CD14-positive monocyte (primary cell): Measurements from ENCODE around the gene PCDHB16. TPM values are rescaled to one million over a fixed set of nuclear protein-coding genes. Genes with fewer than 3 reads are reported as not detected.

ENCODE experiments used
- DNase-seq, 3 donors: peaks; one replicate each; pipeline ENCODE4 v3.0.0-alpha.2; 2011 to 2022
- H2AFZ ChIP-seq: 2 replicates; pipeline ENCODE4 v1.6.0; 2012; ENCODE audit warnings: mild to moderate bottlenecking, low read depth, low read length, inconsistent platforms; ENCODE audit not compliant: insufficient read depth, poor library complexity, severe bottlenecking
- H3K27ac ChIP-seq, 2 donors: 1 replicate in 1 of 2; 2 replicates in 1 of 2; pipeline ENCODE4 v1.5.1; 2012 to 2013; ENCODE audit warnings: low read length in 2 of 2, control low read depth in 1 of 2, inconsistent platforms in 1 of 2, low read depth in 1 of 2, mild to moderate bottlenecking in 1 of 2
- H3K27me3 ChIP-seq, 2 donors: one replicate each; pipeline versions ENCODE4 v1.6.0 to v1.6.1; 2011 to 2013; ENCODE audit warnings: low read length in 2 of 2; ENCODE audit not compliant: control insufficient read depth in 2 of 2, insufficient read depth in 2 of 2
- H3K36me3 ChIP-seq, 2 donors: replicated peaks in 1 of 2; 1 replicate in 1 of 2; 2 replicates in 1 of 2; pipeline versions ENCODE4 v1.5.1 to v1.6.1; 2012 to 2013; ENCODE audit warnings: low read length in 2 of 2, control low read depth in 1 of 2, inconsistent platforms in 1 of 2, mild to moderate bottlenecking in 1 of 2; ENCODE audit not compliant: insufficient read depth in 2 of 2, control insufficient read depth in 1 of 2
- H3K4me1 ChIP-seq, 2 donors: 1 replicate in 1 of 2; 2 replicates in 1 of 2; pipeline versions ENCODE4 v1.5.1 to v1.6.1; 2012 to 2013; ENCODE audit warnings: low read length in 2 of 2, control low read depth in 1 of 2, inconsistent platforms in 1 of 2, mild to moderate bottlenecking in 1 of 2, moderate library complexity in 1 of 2; ENCODE audit not compliant: insufficient read depth in 2 of 2, control insufficient read depth in 1 of 2
- H3K4me2 ChIP-seq: replicated peaks from 2 replicates; pipeline ENCODE3; 2012; ENCODE audit warnings: low read length, moderate library complexity, mild to moderate bottlenecking; ENCODE audit not compliant: poor library complexity, severe bottlenecking; ENCODE audit errors: extremely low read depth
- H3K4me3 ChIP-seq, 3 experiments: fragments of 200-600 bp in 1 of 3; sonication (generic) in 1 of 3; replicated peaks in 1 of 3; 1 replicate in 2 of 3; 2 replicates in 1 of 3; pipeline ENCODE4 v1.5.1; 2011 to 2013; ENCODE audit warnings: low read length in 3 of 3, mild to moderate bottlenecking in 3 of 3, control low read depth in 2 of 3, low read depth in 2 of 3, inconsistent platforms in 1 of 3, moderate library complexity in 1 of 3
- H3K79me2 ChIP-seq: 2 replicates; pipeline ENCODE4 v1.6.0; 2012; ENCODE audit warnings: mild to moderate bottlenecking, control low read depth, inconsistent platforms, low read length, moderate library complexity; ENCODE audit not compliant: insufficient read depth
- H3K9ac ChIP-seq: 2 replicates; pipeline ENCODE4 v1.6.0; 2017; ENCODE audit warnings: low read length, mild to moderate bottlenecking; ENCODE audit not compliant: insufficient read depth, poor library complexity, severe bottlenecking
- H3K9me3 ChIP-seq, 2 donors: replicated peaks in 1 of 2; 1 replicate in 1 of 2; 2 replicates in 1 of 2; pipeline versions ENCODE4 v1.5.1 to v1.6.1; 2012 to 2013; ENCODE audit warnings: low read length in 2 of 2, control low read depth in 1 of 2; ENCODE audit not compliant: control insufficient read depth in 1 of 2, insufficient read depth in 1 of 2
- H4K20me1 ChIP-seq: 2 replicates; pipeline ENCODE4 v1.6.0; 2012; ENCODE audit warnings: mild to moderate bottlenecking, low read length, control low read depth, moderate library complexity; ENCODE audit not compliant: insufficient read depth
- H3K27ac Mint-ChIP-seq, 7 donors: one replicate each; pipeline ENCODE4 v1.8.0; 2020; ENCODE audit warnings: mild to moderate bottlenecking in 7 of 7, mixed read lengths in 7 of 7, moderate library complexity in 6 of 7, inconsistent platforms in 2 of 7
- H3K27me3 Mint-ChIP-seq, 3 donors: one replicate each; pipeline ENCODE4 v1.8.0; 2021 to 2022; ENCODE audit warnings: low read depth in 3 of 3, mild to moderate bottlenecking in 3 of 3, mixed read lengths in 3 of 3, moderate library complexity in 3 of 3, inconsistent platforms in 1 of 3
- H3K36me3 Mint-ChIP-seq, 2 donors: one replicate each; pipeline ENCODE4 v1.8.0; 2020; ENCODE audit warnings: mixed read lengths in 2 of 2, inconsistent platforms in 1 of 2, mild to moderate bottlenecking in 1 of 2
- H3K4me1 Mint-ChIP-seq: one replicate; pipeline ENCODE4 v1.8.0; 2020; ENCODE audit warnings: mild to moderate bottlenecking, mixed read lengths
- H3K4me3 Mint-ChIP-seq, 2 donors: one replicate each; pipeline ENCODE4 v1.8.0; 2020; ENCODE audit warnings: mild to moderate bottlenecking in 2 of 2, mixed read lengths in 2 of 2, moderate library complexity in 1 of 2
- H3K9me3 Mint-ChIP-seq, 7 donors: one replicate each; pipeline ENCODE4 v1.8.0; 2020 to 2022; ENCODE audit warnings: mixed read lengths in 7 of 7, mild to moderate bottlenecking in 6 of 7, moderate library complexity in 6 of 7, inconsistent platforms in 2 of 7
- WGBS: methylation state at CpG from one replicate; pipeline ENCODE4 v1.1.5; 2013; ENCODE audit warnings: missing lambda C conversion rate; ENCODE audit not compliant: insufficient coverage; 5-methylcytosine and 5-hydroxymethylcytosine counted together
- intact Hi-C, 2 donors: fragments of 100-400 bp; cut with micrococcal nuclease; formaldehyde crosslinking; loops; one replicate each; pipeline versions ENCODE4 v1.15.0 to v1.15.1; 2023
- polyA plus RNA-seq, 3 donors: library from polyadenylated mRNA; depleted of rRNA in 1 of 3; unstranded in 2 of 3; stranded (reverse) in 1 of 3; fragments of 300-500 nt in 2 of 3; fragments of >200 nt in 1 of 3; fragmentation: Illumina TruSeq in 2 of 3; gene quantifications; 1 replicate in 2 of 3; 2 replicates in 1 of 3; pipeline ENCODE4 v1.2.3, GENCODE V29; 2012 to 2021
- TF ChIP-seq, protein P1 (sequence below): fragments of 200-600 bp; IDR thresholded peaks from one replicate; pipeline ENCODE4 v1.8.0; 2022; ENCODE audit warnings: antibody characterized with exemption, mild to moderate bottlenecking

PCDHB16 gene
- polyA plus RNA-seq, 3 donors, result not detected

DNA sequence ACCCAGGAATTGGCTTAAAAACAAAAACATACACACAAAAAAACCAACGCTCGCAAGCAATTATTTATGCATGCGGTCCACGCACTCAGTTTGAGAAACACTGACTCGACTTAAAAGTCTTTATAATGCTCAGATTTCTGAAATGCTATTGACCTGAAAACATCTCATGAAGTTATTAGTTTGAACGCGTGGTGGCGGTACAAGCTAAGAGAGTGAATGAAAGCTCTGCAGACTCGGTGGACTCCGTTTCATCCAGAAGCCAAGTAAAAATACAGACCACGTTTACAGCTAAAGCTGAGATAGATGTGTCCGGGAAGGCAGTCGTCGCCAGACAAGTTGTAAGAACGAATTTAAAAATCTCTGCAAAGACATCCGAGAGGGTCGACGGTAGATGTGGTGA lies 32.4 kb upstream of the PCDHB16 start, which contains the start of gene PCDHB6:
TSS of gene PCDHB6 (plus strand) at position 246 of the 400 bp plus-strand sequence. CDS start 201 bp downstream, outside the sequence.
- no peak within 1 kb of the TSS for H3K4me2 ChIP-seq
- no peak for DNase-seq

DNA sequence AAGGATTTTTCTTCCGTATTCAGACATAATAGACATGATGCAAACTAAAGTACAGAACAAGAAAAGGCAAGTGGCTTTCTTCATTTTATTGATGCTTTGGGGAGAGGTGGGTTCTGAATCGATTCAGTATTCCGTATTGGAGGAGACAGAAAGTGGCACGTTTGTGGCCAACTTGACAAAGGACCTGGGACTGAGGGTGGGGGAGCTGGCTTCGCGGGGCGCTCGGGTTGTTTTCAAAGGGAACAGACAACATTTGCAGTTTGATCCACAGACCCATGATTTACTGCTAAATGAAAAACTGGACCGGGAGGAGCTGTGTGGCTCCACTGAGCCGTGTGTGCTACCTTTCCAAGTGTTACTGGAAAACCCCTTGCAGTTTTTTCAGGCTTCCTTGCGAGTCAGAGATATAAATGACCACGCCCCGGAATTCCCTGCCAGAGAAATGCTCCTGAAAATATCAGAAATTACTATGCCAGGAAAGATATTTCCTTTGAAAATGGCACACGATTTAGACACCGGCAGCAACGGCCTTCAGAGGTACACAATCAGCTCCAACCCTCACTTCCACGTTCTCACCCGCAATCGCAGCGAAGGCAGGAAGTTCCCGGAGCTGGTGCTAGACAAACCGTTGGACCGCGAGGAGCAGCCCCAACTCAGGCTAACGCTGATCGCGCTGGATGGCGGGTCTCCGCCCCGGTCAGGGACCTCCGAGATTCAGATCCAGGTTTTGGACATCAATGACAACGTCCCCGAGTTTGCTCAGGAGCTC lies 31.8 kb upstream of the PCDHB16 start:
- Histone ChIP-seq H3K4me1 (no peaks in the 10 kb centered on the region), H3K4me2 (no peak overlapping the region), H3K36me3 (no peaks in the 10 kb centered on the region), H3K79me2 (no peaks in the 10 kb centered on the region), H4K20me1 (no peaks in the 10 kb centered on the region), H3K4me3 (no peak overlapping the region), H3K9me3 (peaks cover 31 to 41% of the 10 kb centered on the region in 2 donors), H2AFZ (no peak overlapping the region), H3K9ac (no peak overlapping the region), H3K27ac (no peak overlapping the region), H3K27me3 (no peaks in the 10 kb centered on the region)
- intact Hi-C loops, result no loop called here
- Mint-ChIP-seq H3K27me3 (peaks cover 2 to 19% (median 12%) of the 10 kb centered on the region in 3 donors), H3K36me3 (no peaks in the 10 kb centered on the region), H3K4me1 (no peaks in the 10 kb centered on the region), H3K9me3 (peaks cover 26 to 45% (median 39%) of the 10 kb centered on the region in 7 donors), H3K27ac (peak overlapping the region in 1 of 7 donors; percentile 9), H3K4me3 (no peak overlapping the region)
- no peak for DNase-seq
- WGBS, result 41% methylated on average over 32 of the region's 33 CpGs
- TF ChIP-seq, protein P1, sequence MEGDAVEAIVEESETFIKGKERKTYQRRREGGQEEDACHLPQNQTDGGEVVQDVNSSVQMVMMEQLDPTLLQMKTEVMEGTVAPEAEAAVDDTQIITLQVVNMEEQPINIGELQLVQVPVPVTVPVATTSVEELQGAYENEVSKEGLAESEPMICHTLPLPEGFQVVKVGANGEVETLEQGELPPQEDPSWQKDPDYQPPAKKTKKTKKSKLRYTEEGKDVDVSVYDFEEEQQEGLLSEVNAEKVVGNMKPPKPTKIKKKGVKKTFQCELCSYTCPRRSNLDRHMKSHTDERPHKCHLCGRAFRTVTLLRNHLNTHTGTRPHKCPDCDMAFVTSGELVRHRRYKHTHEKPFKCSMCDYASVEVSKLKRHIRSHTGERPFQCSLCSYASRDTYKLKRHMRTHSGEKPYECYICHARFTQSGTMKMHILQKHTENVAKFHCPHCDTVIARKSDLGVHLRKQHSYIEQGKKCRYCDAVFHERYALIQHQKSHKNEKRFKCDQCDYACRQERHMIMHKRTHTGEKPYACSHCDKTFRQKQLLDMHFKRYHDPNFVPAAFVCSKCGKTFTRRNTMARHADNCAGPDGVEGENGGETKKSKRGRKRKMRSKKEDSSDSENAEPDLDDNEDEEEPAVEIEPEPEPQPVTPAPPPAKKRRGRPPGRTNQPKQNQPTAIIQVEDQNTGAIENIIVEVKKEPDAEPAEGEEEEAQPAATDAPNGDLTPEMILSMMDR, result no peak

More for the DNA sequence above, 32.4 kb upstream of the PCDHB16 start, which contains the start of gene PCDHB6:
- peaks cover 28 to 35% of the 10 kb centered on the region in 2 donors for H3K9me3 ChIP-seq
- H3K4me3 Mint-ChIP-seq, result no peak within 1 kb of the TSS
- H3K27ac ChIP-seq, result no peak within 1 kb of the TSS
- no peak within 1 kb of the TSS for H2AFZ ChIP-seq
- H3K4me1 ChIP-seq, result no peaks in the 10 kb centered on the region
- no peaks in the 10 kb centered on the region for H3K36me3 Mint-ChIP-seq
- no peaks in the 10 kb centered on the region for H4K20me1 ChIP-seq
- H3K9me3 Mint-ChIP-seq, result peaks cover 26 to 41% (median 36%) of the 10 kb centered on the region in 7 donors
- H3K27ac Mint-ChIP-seq, result peak within 1 kb of the TSS in 1 of 7 donors; percentile 9
- no peaks in the 10 kb centered on the region for H3K4me1 Mint-ChIP-seq
- no peak within 1 kb of the TSS for H3K9ac ChIP-seq
- H3K36me3 ChIP-seq, result no peaks in the 10 kb centered on the region
- 14% methylated on average over 13 of the region's 18 CpGs for WGBS
- no peaks in the 10 kb centered on the region for H3K27me3 ChIP-seq
- no peaks in the 10 kb centered on the region for H3K79me2 ChIP-seq
- TF ChIP-seq, protein P1, result no peak
- peaks cover 2 to 21% (median 12%) of the 10 kb centered on the region in 3 donors for H3K27me3 Mint-ChIP-seq
- intact Hi-C loops, result no loop called here
- no peak within 1 kb of the TSS for H3K4me3 ChIP-seq
